ENCODE results near the gene PLTP. TPM values are rescaled to one million over a fixed set of nuclear protein-coding genes. Genes with fewer than 3 reads are reported as not detected.

PLTP gene
- total and polyA plus RNA-seq, 2 of the 13 experiments (the other 11 are each of a cell fraction or from before 2014, with no cell fraction given) = 16.9 to 28.6 TPM

- no peak for TF ChIP-seq ZNF549 (CRISPR knock-in tag; IDR thresholded peaks at IDR 0.05)
- no peak; the same call in 1 of the 2 replicates for TF ChIP-seq HBP1 (CRISPR knock-in tag; IDR thresholded peaks at IDR 0.05; ENCODE audit: low read depth)
- TF ChIP-seq TCF7L2 (IDR thresholded peaks at IDR 0.05; ENCODE audit: low read depth, low read length) = no peak
- TF ChIP-seq NCOA1 (CRISPR knock-in tag; IDR thresholded peaks at IDR 0.05) = no peak
- no peak for TF ChIP-seq ZNF598 (CRISPR knock-in tag; IDR thresholded peaks at IDR 0.05; ENCODE audit: borderline replicate concordance)
- peak; percentile 59; the same call in 1 of the 2 replicates for TF ChIP-seq MIXL1 (CRISPR knock-in tag; IDR thresholded peaks at IDR 0.05)
- TF ChIP-seq MTERF4 (CRISPR knock-in tag; IDR thresholded peaks at IDR 0.05) = no peak
- no peak for TF ChIP-seq CEBPZ (IDR thresholded peaks at IDR 0.05; ENCODE audit: low read length)
- TF ChIP-seq ZNF468 (CRISPR knock-in tag; IDR thresholded peaks at IDR 0.05) = no peak
- no peak for TF ChIP-seq ATF1 (CRISPR knock-in tag; IDR thresholded peaks at IDR 0.05)
- no peak for TF ChIP-seq LBX2 (CRISPR knock-in tag; IDR thresholded peaks at IDR 0.05; ENCODE audit: borderline replicate concordance)
- TF ChIP-seq HOXA5 (CRISPR knock-in tag; IDR thresholded peaks at IDR 0.05) = no peak; the same call in 1 of the 2 replicates
- TF ChIP-seq BRCA1 (CRISPR knock-in tag; IDR thresholded peaks at IDR 0.05) = peak; percentile 7; the same call in 1 of the 2 replicates
- no peak for TF ChIP-seq EED (CRISPR knock-in tag; IDR thresholded peaks at IDR 0.05)
- TF ChIP-seq SOX6 (IDR thresholded peaks at IDR 0.05) = no peak
- no peak; the same call in 1 of the 2 replicates for TF ChIP-seq SOX6 (CRISPR knock-in tag; IDR thresholded peaks at IDR 0.05)
- no peak for TF ChIP-seq CBX1 (IDR thresholded peaks at IDR 0.05; ENCODE audit: low read depth)
- peak; percentile 81 for TF ChIP-seq ZFX (CRISPR knock-in tag; IDR thresholded peaks at IDR 0.05; ENCODE audit: low read depth)
- no peak for TF ChIP-seq POLR2AphosphoS2 (IDR thresholded peaks at IDR 0.05; ENCODE audit: low read depth, low read length)
- TF ChIP-seq ZNF124 (CRISPR knock-in tag; IDR thresholded peaks at IDR 0.05) = 0 out of 2 replicates have a peak, but pooled peaks have one; percentile 7
- TF ChIP-seq DNMT3B (CRISPR knock-in tag; conservative IDR thresholded peaks at IDR 0.05) = no peak
- no peak for TF ChIP-seq NBN (conservative IDR thresholded peaks at IDR 0.05)
Observed at GRCh38 chr20:45909336-45909808, 2.6 kb downstream of the PLTP start (continued).

Measured in HepG2 (cell line).